Ovary (tissue), 9 donors: ENCODE measurements around the gene BICD2. TPM values are rescaled to one million over a fixed set of nuclear protein-coding genes. Genes with fewer than 3 reads are reported as not detected.

ENCODE experiments used
- DNase-seq, 5 donors: peaks; one replicate each; pipeline ENCODE4 v3.0.0-alpha.2; 2019 to 2020
- H3K27ac ChIP-seq, 2 donors: fragments of 200-600 bp; one replicate each; pipeline versions ENCODE4 v1.5.1 to v1.8.0; 2019 to 2022
- H3K27me3 ChIP-seq: fragments of 200-600 bp; one replicate; pipeline ENCODE4 v1.8.0; 2022
- H3K36me3 ChIP-seq: fragments of 200-600 bp; sonication (generic); one replicate; pipeline ENCODE4 v1.5.1; 2019
- H3K4me1 ChIP-seq: one replicate; pipeline ENCODE4 v1.8.1; 2013; ENCODE audit warnings: mild to moderate bottlenecking, moderate library complexity; ENCODE audit not compliant: insufficient read depth
- H3K4me3 ChIP-seq: fragments of 200-600 bp; sonication (generic); one replicate; pipeline ENCODE4 v1.5.1; 2017
- H3K9me3 ChIP-seq, 2 donors: fragments of 200-600 bp in 1 of 2; sonication (generic) in 1 of 2; one replicate each; pipeline versions ENCODE4 v1.5.1 to v1.8.1; 2013 to 2019; ENCODE audit warnings: mild to moderate bottlenecking in 1 of 2, moderate library complexity in 1 of 2
- CTCF ChIP-seq, 3 donors: fragments of 450-650 bp in 2 of 3; fragments of 200-600 bp in 1 of 3; IDR thresholded peaks; one replicate each; pipeline versions ENCODE4 v1.5.1 to v1.8.0; 2016 to 2022; ENCODE audit warnings: antibody characterized with exemption in 3 of 3, mild to moderate bottlenecking in 1 of 3
- EP300 ChIP-seq: sonication (generic); formaldehyde crosslinking; IDR thresholded peaks from one replicate; pipeline ENCODE4 v1.6.1; 2017; ENCODE audit warnings: antibody characterized with exemption
- POLR2A ChIP-seq: fragments of 450-650 bp; IDR thresholded peaks from one replicate; pipeline ENCODE4 v1.6.1; 2017; ENCODE audit warnings: antibody characterized with exemption, mild to moderate bottlenecking, moderate library complexity
- WGBS, 3 donors: extraction: QIAGEN DNeasy Blood & Tissue Kit in 1 of 3; methylation state at CpG; one replicate each; pipeline versions ENCODE4 v1.1.5 to v1.1.7; 2013 to 2017; 5-methylcytosine and 5-hydroxymethylcytosine counted together
- intact Hi-C, 4 donors: fragments of 100-400 bp; cut with DNase I; formaldehyde crosslinking; loops; one replicate each; pipeline versions ENCODE4 v1.11.0 to v1.15.1; 2022 to 2023
- polyA plus RNA-seq, 2 donors: library from polyadenylated mRNA; stranded (reverse); fragments of 200-250 nt in 1 of 2; fragments of 350-450 nt in 1 of 2; fragmentation: Illumina TruSeq in 1 of 2; extraction: RNeasy Lipid Tissue Mini Kit (QIAGEN cat#74804) in 1 of 2; gene quantifications; one replicate each; pipeline ENCODE4 v1.2.3, GENCODE V29; 2013 to 2014
- total RNA-seq, 7 donors: library from RNA; depleted of rRNA in 2 of 7; stranded (reverse); fragments of >200 nt in 2 of 7; fragmentation: NEBNext Ultra II Directional in 3 of 7; extraction: Animal tissue kit (Norgen Biotek cat#: 25700) in 3 of 7; gene quantifications; one replicate each; pipeline versions ENCODE4 v1.1.0 to v1.2.4, GENCODE V29; 2016 to 2023
- donor health status: DM: no; HTN: no; CAD: no; lungs with moderate emphysema.
- donor health status: DM: no; HTN: no; CAD: no.
- donor health status: Bipolar disorder and iron deficiency.
- donor health status: DM: yes; HTN: yes; CAD: no.
- donor health status: DM: no; HTN: no; CAD: no.
- donor health status: DM: yes; HTN: yes; CAD: no.

The BICD2 gene
- total and polyA plus RNA-seq, 9 donors, result 13.9 to 28.7 (median 20.6) TPM

GRCh38 chr9:92717201-92718085 is 47.2 kb downstream of the BICD2 start:
- no peaks in the 10 kb centered on the region for H3K9me3 ChIP-seq
- peak in 2 of 5 donors; percentile 21 to 34 for DNase-seq
- peaks cover 6% of the 10 kb centered on the region for H3K4me1 ChIP-seq
- intact Hi-C loops, result loop anchor here in 3 of 4 donors (2.0 to 10.0 kb wide), 3 partner anchors 73 to 77 kb away; no protein-coding TSS in a partner anchor
- TF ChIP-seq POLR2A (no peak), EP300 (no peak), CTCF (IDR thresholded peaks at IDR 0.05) (no peak)
- WGBS, 3 donors, result 89 to 93% (median 90%) methylated on average over 21 of the region's 21 CpGs
- H3K27me3 ChIP-seq, result no peaks in the 10 kb centered on the region
- no peak overlapping the region for H3K4me3 ChIP-seq
- no peaks in the 10 kb centered on the region for H3K36me3 ChIP-seq
- peak overlapping the region in 1 of 2 donors; percentile 73 for H3K27ac ChIP-seq

- Histone ChIP-seq H3K4me1 (peaks cover 6% of the 10 kb centered on the region), H3K4me3 (no peak overlapping the region), H3K36me3 (no peaks in the 10 kb centered on the region), H3K27me3 (no peaks in the 10 kb centered on the region), H3K9me3 (no peaks in the 10 kb centered on the region), H3K27ac (peak overlapping the region in 1 of 2 donors; percentile 73)
- WGBS, 3 donors, result 27 to 37% (median 33%) methylated on average over 4 of the region's 4 CpGs
- intact Hi-C loops, result loop anchor here in 3 of 4 donors (2.0 to 10.0 kb wide), 3 partner anchors 74 to 78 kb away; no protein-coding TSS in a partner anchor
- DNase-seq, result peak; percentile 48 to 78 (median 77)
- TF ChIP-seq POLR2A (no peak), EP300 (no peak), CTCF (IDR thresholded peaks at IDR 0.05) (peak; percentile 67 to 77 (median 70))
Measured at GRCh38 chr9:92716557-92716956, 48.1 kb downstream of the BICD2 start.

GRCh38 chr9:92715488-92716231 is 49.0 kb downstream of the BICD2 start:
- Histone ChIP-seq H3K9me3 (no peaks in the 10 kb centered on the region), H3K36me3 (no peaks in the 10 kb centered on the region), H3K27me3 (no peaks in the 10 kb centered on the region), H3K4me3 (no peak overlapping the region), H3K4me1 (peaks cover 6% of the 10 kb centered on the region), H3K27ac (peak overlapping the region in 1 of 2 donors; percentile 73)
- DNase-seq, result peak; percentile 60 to 80 (median 80)
- TF ChIP-seq CTCF (IDR thresholded peaks at IDR 0.05), result no peak
- no peak for TF ChIP-seq EP300
- no peak for TF ChIP-seq POLR2A
- 24 to 42% (median 25%) methylated on average over 17 of the region's 17 CpGs for WGBS, 3 donors
- intact Hi-C loops, result loop anchor here in 3 of 4 donors (2.0 to 10.0 kb wide), 3 partner anchors 75 to 79 kb away; no protein-coding TSS in a partner anchor

GRCh38 chr9:92714787-92715487 is 49.7 kb downstream of the BICD2 start:
- H3K27ac ChIP-seq, result peak overlapping the region; percentile 7 to 73
- DNase-seq, result peak; percentile 46 to 88 (median 80)
- intact Hi-C loops, result loop anchor here in 2 of 4 donors (5.0 to 10.0 kb wide), 2 partner anchors 77 to 80 kb away; no protein-coding TSS in a partner anchor

More at GRCh38 chr9:92714787-92715487, 49.7 kb downstream of the BICD2 start:
- Histone ChIP-seq H3K4me3 (no peak overlapping the region), H3K36me3 (no peaks in the 10 kb centered on the region), H3K9me3 (no peaks in the 10 kb centered on the region), H3K27me3 (no peaks in the 10 kb centered on the region), H3K4me1 (peaks cover 6% of the 10 kb centered on the region)
- WGBS, 3 donors, result 44 to 51% (median 48%) methylated on average over 33 to 34 of the region's 34 CpGs
- TF ChIP-seq EP300 (no peak), POLR2A (no peak), CTCF (IDR thresholded peaks at IDR 0.05) (no peak)
